Stimulated activated memory B cell treated with anti-CD40 and anti-IgM and Interleukin-4, amounts not matched to agents 10 μg/mL and 1 μg/mL and 100 μg/mL, for 72 hours (primary cell): Measurements from ENCODE around the gene CDH23.

Experiments
- ATAC-seq: fragments of 150-1000 bp; cut with Tn5 transposase; 2 replicates; pipeline ENCODE4 v1.10.0; 2021
- H3K27ac Mint-ChIP-seq: one replicate; pipeline ENCODE4 v1.8.0; 2022; ENCODE audit warnings: mild to moderate bottlenecking, mixed read lengths
- H3K27me3 Mint-ChIP-seq: one replicate; pipeline ENCODE4 v1.8.0; 2022; ENCODE audit warnings: mixed read lengths
- H3K36me3 Mint-ChIP-seq: one replicate; pipeline ENCODE4 v1.8.0; 2022; ENCODE audit warnings: mixed read lengths
- H3K4me1 Mint-ChIP-seq: one replicate; pipeline ENCODE4 v1.8.0; 2022; ENCODE audit warnings: mixed read lengths
- H3K4me3 Mint-ChIP-seq: one replicate; pipeline ENCODE4 v1.8.0; 2022; ENCODE audit warnings: mild to moderate bottlenecking, moderate library complexity, mixed read lengths
- H3K9me3 Mint-ChIP-seq: one replicate; pipeline ENCODE4 v1.8.0; 2022; ENCODE audit warnings: mixed read lengths

The CDH23 gene

DNA sequence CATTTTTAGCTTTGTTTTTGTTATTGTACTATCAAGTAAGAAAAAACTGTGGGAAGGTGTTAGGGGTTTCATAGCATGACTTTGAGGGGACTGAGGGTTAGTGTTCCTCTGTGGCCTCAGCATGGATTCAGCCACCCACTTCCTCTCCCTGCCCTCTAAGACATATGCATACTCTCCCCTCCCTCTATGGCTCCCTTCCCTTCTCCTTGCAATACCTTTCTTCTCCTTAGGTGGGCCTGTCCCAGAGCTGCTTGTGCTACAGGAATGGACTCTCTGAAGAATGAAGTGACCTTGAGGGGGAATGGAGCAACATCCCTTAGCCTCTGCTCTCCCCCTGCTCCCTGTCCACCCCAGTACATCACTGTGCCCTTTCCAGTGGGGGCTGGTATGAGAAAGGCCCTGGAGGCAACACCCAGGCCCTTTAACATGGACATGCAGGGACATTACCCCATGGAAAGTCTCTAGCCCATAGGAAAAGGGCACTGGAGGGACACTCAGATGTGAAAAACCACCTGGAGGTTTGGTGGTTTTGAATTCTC, 22.4 kb downstream of the CDH23 start:
- Mint-ChIP-seq H3K27me3 (peaks cover 18% of the 10 kb centered on the region), H3K4me3 (no peak overlapping the region), H3K4me1 (no peaks in the 10 kb centered on the region), H3K36me3 (no peaks in the 10 kb centered on the region), H3K27ac (no peak overlapping the region), H3K9me3 (no peaks in the 10 kb centered on the region)
- ATAC-seq = no peak

DNA sequence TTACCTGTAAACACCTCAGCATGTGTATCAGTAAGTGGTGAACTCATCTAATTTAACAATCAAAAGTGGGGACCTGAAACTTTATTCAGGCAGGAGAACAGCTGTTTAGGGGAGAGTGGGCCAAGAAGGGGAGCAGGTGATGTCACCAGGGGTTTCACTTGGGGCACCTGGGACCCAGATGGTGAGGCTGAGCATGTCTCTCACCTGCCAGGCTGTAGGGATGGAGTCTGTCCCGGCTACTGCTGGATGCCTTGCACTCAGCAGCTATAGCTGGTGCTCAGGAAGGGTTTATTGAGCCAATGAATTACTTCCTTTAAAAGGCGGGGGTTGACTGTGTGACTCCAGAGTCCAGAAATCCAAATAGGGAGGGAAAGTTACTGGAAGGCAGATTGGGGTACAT, 23.0 kb downstream of the CDH23 start:
- no peaks in the 10 kb centered on the region for H3K4me1 Mint-ChIP-seq
- ATAC-seq = no peak
- no peaks in the 10 kb centered on the region for H3K9me3 Mint-ChIP-seq
- peaks cover 25% of the 10 kb centered on the region for H3K27me3 Mint-ChIP-seq
- H3K27ac Mint-ChIP-seq = no peak overlapping the region
- H3K4me3 Mint-ChIP-seq = no peak overlapping the region
- H3K36me3 Mint-ChIP-seq = no peaks in the 10 kb centered on the region

DNA sequence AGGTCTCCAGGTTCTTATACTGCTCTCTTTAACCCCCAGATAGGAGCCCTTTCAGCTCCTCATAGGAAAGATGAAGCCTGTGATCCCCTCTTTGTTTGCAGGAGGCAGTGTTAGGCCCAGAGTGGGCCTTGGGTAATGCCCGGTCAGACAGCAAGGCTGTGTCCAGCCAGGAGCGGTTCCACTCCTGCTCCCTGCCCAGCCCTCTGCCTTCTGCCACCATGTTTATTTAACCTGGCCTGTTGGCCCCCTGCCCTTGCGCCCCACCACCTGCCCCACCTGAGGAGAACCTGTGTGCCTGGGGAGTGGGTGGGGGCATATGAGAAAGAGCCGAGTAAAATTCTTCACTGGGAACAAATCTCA, 24.3 kb downstream of the CDH23 start:
- Mint-ChIP-seq H3K36me3 (no peaks in the 10 kb centered on the region), H3K9me3 (no peaks in the 10 kb centered on the region), H3K27me3 (peaks cover 38% of the 10 kb centered on the region), H3K4me1 (no peaks in the 10 kb centered on the region), H3K27ac (no peak overlapping the region), H3K4me3 (no peak overlapping the region)
- ATAC-seq = no peak

DNA sequence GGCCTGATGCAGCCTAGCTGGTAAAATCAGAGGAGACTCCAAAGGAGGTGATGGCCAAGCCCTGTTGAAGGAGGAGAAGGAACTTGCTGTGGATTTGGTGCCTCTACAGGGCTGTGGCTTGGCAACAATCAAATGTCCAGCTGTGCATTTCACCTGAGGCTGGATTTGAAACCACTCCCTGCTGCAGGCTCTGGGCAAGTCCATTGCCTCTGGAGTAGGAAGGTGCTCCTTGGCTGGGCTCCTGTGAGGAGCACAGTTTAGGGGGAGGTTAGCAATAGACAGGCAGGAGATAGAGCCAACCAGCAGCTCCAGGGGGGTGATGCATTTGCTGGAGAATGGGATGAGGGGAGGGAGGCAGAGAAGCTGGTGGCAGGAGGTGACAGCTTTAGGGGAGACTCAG, 26.5 kb downstream of the CDH23 start:
- H3K27ac Mint-ChIP-seq = no peak overlapping the region
- H3K9me3 Mint-ChIP-seq = no peaks in the 10 kb centered on the region
- H3K4me3 Mint-ChIP-seq = no peak overlapping the region

DNA sequence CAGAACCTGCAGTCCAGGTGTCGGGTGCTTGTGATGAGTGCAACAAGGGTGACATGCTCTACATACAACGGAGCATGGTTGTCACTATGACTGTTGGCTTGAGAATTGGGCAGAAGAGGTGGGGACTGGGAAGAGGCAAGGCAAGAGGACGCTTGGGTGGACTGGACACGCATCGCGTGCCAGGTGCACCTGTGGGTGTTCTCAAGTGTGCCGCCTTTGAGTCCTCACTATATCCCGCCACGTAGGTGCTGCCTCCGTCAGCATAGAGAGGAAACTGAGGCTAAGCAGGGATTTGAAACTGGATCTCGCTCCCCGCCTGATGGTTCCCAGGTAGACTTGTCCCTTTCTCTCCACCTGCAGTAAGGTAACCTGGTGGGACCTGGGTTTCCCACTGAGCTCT, 27.2 kb downstream of the CDH23 start:
- Mint-ChIP-seq H3K4me3 (no peak overlapping the region), H3K4me1 (no peaks in the 10 kb centered on the region), H3K27me3 (peaks cover 38% of the 10 kb centered on the region), H3K36me3 (no peaks in the 10 kb centered on the region), H3K27ac (no peak overlapping the region), H3K9me3 (no peaks in the 10 kb centered on the region)
- peak; percentile 37 for ATAC-seq

More for the DNA sequence above, 26.5 kb downstream of the CDH23 start:
- ATAC-seq = no peak
- Mint-ChIP-seq H3K4me1 (no peaks in the 10 kb centered on the region), H3K36me3 (no peaks in the 10 kb centered on the region), H3K27me3 (peaks cover 38% of the 10 kb centered on the region)

DNA sequence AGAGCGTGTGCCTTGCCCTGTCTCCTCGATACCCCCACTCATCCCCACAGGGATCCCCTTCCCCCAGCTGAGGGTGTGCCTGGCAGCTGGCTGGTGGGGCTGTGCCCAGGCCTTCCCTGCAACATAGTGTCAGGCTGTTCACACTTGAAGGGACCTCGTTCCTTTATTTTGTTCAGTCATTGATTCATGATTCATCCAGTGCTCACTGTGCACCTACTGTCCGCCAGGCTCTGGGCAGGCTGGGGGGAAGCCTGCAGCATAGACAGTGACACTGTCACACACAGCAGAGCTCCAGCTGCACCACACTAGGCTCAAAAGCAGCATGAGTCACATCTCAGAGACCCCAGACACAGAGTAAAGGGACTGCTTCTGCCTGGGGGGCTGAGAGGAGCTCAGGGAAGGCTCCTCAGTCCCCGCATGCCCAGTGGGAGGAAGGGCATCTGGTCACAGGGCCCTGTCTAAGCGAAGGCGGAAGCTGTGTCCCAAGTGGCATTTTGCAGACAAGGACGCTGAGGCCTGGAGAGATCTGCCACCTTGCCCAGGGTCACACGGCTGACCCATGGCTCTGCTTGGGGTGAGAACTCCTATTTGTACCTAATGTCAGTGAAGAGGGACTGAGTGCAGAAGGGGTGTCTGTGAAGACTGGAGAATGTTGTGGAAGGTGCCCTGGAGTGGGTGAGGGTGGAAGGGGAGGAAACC, 27.9 kb downstream of the CDH23 start:
- no peak overlapping the region for H3K4me3 Mint-ChIP-seq
- H3K27ac Mint-ChIP-seq = no peak overlapping the region
- H3K4me1 Mint-ChIP-seq = no peaks in the 10 kb centered on the region
- no peaks in the 10 kb centered on the region for H3K36me3 Mint-ChIP-seq
- H3K27me3 Mint-ChIP-seq = peaks cover 45% of the 10 kb centered on the region
- no peak for ATAC-seq
- no peaks in the 10 kb centered on the region for H3K9me3 Mint-ChIP-seq

DNA sequence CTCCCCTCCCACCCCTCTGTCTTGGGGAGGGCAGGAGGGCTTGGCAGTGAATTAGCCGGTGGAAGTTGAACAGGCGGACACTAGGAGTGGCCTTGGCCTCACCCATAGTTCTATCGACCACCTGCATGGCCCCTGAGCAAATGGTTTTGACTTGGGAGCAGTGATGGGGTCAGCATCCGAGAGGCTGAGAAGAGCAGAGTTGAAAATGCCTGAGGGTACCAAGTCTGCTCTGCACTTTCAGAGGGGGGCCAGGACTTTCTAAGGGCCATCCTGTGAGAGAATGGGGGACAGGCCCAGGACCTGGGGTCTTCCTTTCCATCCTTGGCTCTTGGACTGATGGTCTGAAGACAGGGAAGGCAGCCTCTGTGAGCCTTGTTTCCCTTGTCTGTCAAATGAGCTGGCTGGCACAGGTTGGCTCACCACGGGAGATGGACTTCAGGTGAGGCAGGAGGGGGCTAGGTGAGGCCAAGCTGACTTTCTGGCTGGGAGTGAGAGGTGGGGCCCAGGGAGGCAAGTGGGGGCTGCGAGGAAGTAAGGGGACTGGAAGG, 29.4 kb downstream of the CDH23 start:
- peaks cover 50% of the 10 kb centered on the region for H3K27me3 Mint-ChIP-seq
- H3K27ac Mint-ChIP-seq = no peak overlapping the region
- H3K36me3 Mint-ChIP-seq = no peaks in the 10 kb centered on the region
- ATAC-seq = no peak
- H3K4me1 Mint-ChIP-seq = no peaks in the 10 kb centered on the region
- H3K9me3 Mint-ChIP-seq = no peaks in the 10 kb centered on the region
- no peak overlapping the region for H3K4me3 Mint-ChIP-seq

DNA sequence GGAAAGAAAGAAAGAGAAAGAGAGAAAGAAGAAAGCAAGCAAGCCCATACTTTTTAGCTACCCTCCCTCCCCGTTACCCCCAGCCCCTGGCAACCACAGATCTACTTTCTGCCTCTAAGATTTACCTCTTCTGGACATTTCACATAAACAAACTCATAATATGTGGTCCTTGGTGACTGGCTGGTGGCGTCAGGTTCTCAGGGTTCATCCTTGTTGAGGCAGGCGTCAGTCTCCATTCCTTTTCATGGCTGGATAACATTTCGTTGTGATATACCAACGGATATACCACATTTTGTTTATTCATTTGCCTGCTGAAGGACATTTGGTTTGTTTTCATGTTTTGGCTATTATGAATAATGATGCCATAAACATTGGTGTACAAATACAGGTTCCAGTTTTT, 30.5 kb downstream of the CDH23 start:
- Mint-ChIP-seq H3K27ac (no peak overlapping the region), H3K4me1 (no peaks in the 10 kb centered on the region), H3K4me3 (no peak overlapping the region), H3K9me3 (no peaks in the 10 kb centered on the region), H3K27me3 (peaks cover 57% of the 10 kb centered on the region), H3K36me3 (no peaks in the 10 kb centered on the region)
- no peak for ATAC-seq

DNA sequence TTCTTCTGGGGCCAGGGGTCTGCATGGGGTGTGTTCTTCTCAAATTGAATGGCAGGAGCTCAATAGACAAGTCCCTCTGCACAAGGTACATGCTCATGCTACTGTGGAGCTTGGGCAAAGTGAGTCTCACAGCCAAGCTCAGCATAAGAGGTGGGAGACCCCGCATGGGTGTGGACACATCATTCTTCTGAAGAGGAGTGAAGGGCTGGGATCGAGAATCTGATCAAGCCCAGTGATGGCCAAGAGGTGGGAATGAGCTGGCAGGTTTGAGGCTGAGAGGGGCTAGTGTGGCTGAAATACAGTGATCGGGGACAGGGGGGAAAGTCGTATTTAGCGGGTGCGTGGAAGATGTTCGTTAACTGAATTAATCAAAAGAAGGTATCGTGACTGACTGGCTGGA, 32.6 kb downstream of the CDH23 start:
- H3K4me3 Mint-ChIP-seq = no peak overlapping the region
- ATAC-seq = no peak
- no peaks in the 10 kb centered on the region for H3K4me1 Mint-ChIP-seq
- peaks cover 53% of the 10 kb centered on the region for H3K27me3 Mint-ChIP-seq
- H3K27ac Mint-ChIP-seq = no peak overlapping the region
- H3K36me3 Mint-ChIP-seq = no peaks in the 10 kb centered on the region
- no peaks in the 10 kb centered on the region for H3K9me3 Mint-ChIP-seq

DNA sequence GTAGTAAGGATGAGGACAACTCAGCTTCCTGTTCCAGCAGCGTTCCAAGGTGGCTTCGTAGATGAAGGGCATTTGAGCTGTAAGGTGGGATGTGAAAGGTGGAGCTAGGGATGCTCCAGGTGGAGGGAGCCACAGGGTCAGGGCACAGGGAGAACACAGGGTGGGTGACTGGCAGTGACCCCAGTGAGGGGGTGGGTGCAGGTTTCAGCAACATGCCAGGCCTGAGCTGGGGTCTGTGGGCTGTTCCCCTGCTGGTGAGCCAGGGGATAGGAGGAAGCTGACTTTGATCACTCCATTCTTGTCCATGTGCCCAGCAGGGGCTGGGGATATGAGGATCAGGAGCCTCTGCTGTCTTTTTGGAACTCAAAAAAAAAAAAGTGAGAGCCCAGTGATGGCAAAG, 33.2 kb downstream of the CDH23 start:
- no peak overlapping the region for H3K4me3 Mint-ChIP-seq
- no peak for ATAC-seq
- H3K9me3 Mint-ChIP-seq = no peaks in the 10 kb centered on the region
- H3K4me1 Mint-ChIP-seq = no peaks in the 10 kb centered on the region
- H3K27ac Mint-ChIP-seq = no peak overlapping the region
- peaks cover 49% of the 10 kb centered on the region for H3K27me3 Mint-ChIP-seq
- H3K36me3 Mint-ChIP-seq = no peaks in the 10 kb centered on the region

DNA sequence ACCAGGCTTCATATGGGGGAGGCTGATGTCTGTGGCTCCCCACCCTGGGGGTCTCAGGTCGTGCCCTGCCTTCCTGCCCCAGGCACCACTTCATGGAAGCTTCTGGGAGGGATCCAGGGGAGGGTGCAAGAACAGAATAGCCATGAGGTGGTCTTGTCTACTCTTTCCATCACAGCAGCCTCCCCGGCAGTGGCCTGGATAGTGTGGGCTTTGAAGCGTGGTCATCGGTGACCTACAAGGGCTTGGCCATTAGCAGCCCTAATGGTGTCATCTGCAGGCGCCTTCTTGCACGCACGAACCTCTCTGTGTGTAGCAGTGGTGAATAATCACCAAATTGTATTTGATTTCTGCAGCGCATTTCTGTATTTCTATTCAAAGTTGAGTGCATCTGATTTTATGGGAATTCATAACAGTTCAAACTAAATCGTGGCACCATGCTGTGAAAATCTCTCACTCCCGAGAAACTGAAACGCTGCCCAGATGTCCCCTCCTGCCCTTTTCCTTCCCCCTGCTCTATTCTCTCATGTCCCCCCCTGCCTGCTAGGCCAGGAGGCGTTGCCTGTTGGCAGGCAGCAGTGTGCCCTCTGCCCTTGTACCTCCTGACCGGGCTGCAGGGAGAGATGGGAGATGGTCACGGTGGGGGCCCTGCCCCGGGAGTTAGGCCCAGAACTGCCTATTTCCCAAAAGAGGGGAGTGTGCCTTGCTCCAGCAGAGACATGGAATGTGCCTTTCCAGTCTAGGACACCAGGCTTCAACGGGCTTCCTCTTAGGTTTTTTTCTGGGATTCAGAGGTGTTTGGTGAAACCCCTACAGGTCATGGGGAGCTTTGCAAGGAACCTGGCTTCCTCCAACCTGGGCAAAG, 34.8 kb downstream of the CDH23 start:
- Mint-ChIP-seq H3K36me3 (no peaks in the 10 kb centered on the region), H3K4me1 (no peaks in the 10 kb centered on the region), H3K9me3 (no peaks in the 10 kb centered on the region), H3K4me3 (no peak overlapping the region), H3K27me3 (peaks cover 38% of the 10 kb centered on the region), H3K27ac (no peak overlapping the region)
- ATAC-seq = no peak

DNA sequence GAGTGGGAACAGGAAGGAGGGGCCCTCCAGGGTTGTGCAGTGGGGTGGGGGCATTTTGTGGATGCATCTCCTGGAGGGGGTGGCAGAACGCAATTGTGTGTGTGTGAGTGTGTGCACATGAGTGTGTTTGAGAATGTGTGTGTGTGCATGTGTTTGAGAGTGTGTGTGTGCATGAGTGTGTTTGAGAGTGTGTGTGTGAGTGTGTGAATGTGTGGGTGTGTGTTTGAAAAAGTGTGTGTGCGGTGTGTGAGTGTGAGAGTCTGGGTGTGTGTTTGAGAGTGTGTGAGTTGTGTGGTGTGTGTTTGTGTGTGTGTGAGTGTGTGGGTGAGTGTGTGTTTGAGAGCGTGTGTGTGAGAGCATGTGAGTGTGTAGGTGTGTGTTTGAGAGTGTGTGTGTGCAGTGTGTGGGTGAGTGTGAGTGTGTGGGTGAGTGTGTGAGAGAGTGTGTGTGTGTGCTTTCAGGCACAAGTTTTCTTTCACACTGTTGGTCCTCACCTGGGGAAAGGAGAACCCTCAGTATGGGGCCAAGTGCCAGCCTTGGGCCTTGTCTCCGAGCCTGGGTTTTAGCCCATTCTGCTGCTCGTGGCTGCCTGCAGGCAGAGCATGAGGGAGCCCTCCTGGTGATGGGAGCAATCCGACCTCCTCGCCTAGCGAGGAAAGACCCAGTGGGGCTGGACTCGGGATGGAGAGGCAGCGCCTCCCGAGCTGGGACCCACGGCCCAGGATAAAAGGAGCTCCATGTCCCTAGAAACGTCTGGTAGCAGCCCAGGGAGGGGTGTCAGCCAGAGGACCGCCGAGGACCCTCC, 35.6 kb downstream of the CDH23 start:
- no peak overlapping the region for H3K4me3 Mint-ChIP-seq
- no peak for ATAC-seq
- no peaks in the 10 kb centered on the region for H3K9me3 Mint-ChIP-seq
- no peaks in the 10 kb centered on the region for H3K4me1 Mint-ChIP-seq
- H3K27ac Mint-ChIP-seq = no peak overlapping the region
- H3K27me3 Mint-ChIP-seq = peaks cover 38% of the 10 kb centered on the region
- H3K36me3 Mint-ChIP-seq = no peaks in the 10 kb centered on the region

DNA sequence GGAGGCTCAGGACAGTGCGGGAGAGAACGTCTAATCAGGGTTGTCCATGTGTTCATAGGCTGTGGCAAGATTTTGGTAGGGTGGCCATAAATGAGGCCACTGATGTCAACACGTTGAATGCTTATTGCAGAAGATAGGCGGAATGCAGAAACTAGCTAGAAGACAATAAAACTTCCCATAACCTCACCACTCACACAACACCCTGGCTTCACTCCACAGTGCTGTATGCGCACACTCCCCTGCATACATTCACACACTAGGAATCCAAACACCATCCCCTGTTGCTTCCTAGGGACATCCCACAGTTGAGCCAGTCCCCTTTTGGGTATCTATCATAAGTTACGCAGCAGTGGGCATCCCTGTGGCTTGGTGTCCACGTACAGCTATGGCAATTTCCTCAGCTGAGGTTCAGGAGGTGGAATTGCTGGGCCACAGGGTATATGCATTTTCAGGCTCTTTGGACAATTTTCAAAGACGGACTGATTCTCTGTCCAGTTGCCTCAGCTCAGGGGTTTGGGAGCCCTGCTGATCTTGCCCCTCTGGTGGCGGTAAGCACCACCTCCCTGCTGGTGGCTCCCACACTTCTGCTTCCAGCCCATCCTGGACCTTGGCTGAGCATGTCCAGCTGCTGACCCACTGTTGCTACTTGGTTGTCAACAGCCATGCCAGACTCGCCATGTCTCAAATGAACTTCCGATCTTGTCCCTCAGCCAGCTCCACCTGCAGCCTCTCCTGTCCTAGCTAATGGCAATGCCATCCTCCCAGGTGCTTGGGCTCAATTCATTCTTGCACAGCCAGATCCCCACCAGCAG, 36.4 kb downstream of the CDH23 start:
- no peak overlapping the region for H3K4me3 Mint-ChIP-seq
- no peaks in the 10 kb centered on the region for H3K9me3 Mint-ChIP-seq
- H3K36me3 Mint-ChIP-seq = no peaks in the 10 kb centered on the region
- no peak overlapping the region for H3K27ac Mint-ChIP-seq
- peaks cover 38% of the 10 kb centered on the region for H3K27me3 Mint-ChIP-seq
- no peak for ATAC-seq
- no peaks in the 10 kb centered on the region for H3K4me1 Mint-ChIP-seq
